ENCODE results near the gene ZNF697. TPM values are rescaled to one million over a fixed set of nuclear protein-coding genes. Genes with fewer than 3 reads are reported as not detected.
A peak's percentile ranks its signal among the peaks of the same experiment; 100 is the strongest.

ZNF697 gene
- total RNA-seq, 1 experiment from 2014 or later = 2.9 TPM

- H3K9me3 Mint-ChIP-seq (ENCODE audit: unreplicated experiment) = no peaks in the 10 kb centered on the region
- BruUV-seq (replicated peaks) = no TSS peak
- H3K9me3 ChIP-seq = no peaks in the 10 kb centered on the region
- H3K4me1 ChIP-seq = no peaks in the 10 kb centered on the region
- POLR2A ChIA-PET = no interaction called here
- no peak overlapping the region for H3K27ac Mint-ChIP-seq (ENCODE audit: unreplicated experiment)
- CTCF ChIA-PET = interaction anchor here (2.0 kb wide), 1 partner anchor 66 kb away, joined by 7 read pairs; no protein-coding TSS in a partner anchor
- TF ChIP-seq CTCF (IDR thresholded peaks at IDR 0.05; ENCODE audit: insufficient read depth in 1 of 2, low read depth in 1 of 2, low read length in 1 of 2, severe bottlenecking in 1 of 2, unreplicated experiment in 1 of 2) = no peak
- intact Hi-C loops (cut with micrococcal nuclease; ENCODE audit: unreplicated experiment) = loop anchor here (5.0 kb wide), 2 partner anchors 33 to 202 kb away; partner anchors contain the start of gene PHGDH
- H3K4me3 ChIP-seq (ENCODE audit: low read depth, low read length) = no peak overlapping the region
- no peaks in the 10 kb centered on the region for H3K36me3 ChIP-seq (ENCODE audit: control insufficient read depth, insufficient read depth, low read length)
- no peak overlapping the region for H3K4me3 Mint-ChIP-seq (ENCODE audit: unreplicated experiment)
- H3K27me3 Mint-ChIP-seq (ENCODE audit: insufficient read depth, unreplicated experiment) = peaks cover 2% of the 10 kb centered on the region
- DNase-seq = no peak
- H3K27me3 ChIP-seq (replicated peaks; ENCODE audit: control insufficient read depth, insufficient read depth, low read length) = no peaks in the 10 kb centered on the region
- no peaks in the 10 kb centered on the region for H3K36me3 Mint-ChIP-seq (ENCODE audit: insufficient read depth, unreplicated experiment)
- H3K4me1 Mint-ChIP-seq (ENCODE audit: low read depth, unreplicated experiment) = peaks cover 1% of the 10 kb centered on the region
Measured at GRCh38 chr1:119679223-119679622, 31.2 kb upstream of the ZNF697 start.

DNA sequence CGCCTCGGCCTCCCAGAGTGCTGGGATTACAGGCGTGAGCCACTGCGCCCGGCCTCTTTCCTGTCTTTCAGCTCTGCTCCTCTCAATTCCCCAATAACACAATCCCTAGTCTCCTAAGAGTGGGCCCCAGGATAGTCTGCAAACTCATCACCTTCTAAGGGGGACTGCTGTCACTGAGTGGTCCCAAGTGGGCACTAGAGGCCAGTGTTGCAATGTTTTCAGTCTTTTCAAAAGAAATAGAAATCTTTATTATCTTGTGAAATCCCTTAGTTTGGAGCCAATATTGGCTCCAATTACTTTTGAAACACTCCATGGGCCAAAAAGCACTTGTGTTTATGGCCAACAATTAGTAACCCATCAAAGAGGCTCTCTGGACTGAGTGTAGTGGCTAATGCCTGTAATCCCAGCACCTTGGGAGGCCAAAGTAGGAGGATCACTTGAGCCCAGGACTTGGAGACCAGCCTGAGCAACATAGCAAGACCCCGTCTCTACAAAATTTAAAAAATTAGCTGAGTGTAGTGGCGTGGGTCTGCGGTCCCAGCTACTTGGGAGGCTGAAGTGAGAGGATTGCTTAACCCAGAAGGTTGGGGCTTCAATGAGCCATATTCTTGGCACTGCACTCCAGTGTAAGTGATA, 28.6 kb upstream of the ZNF697 start:
- H3K27ac Mint-ChIP-seq (ENCODE audit: unreplicated experiment) = no peak overlapping the region
- Histone ChIP-seq H3K4me3 (ENCODE audit: low read depth, low read length) (no peak overlapping the region), H3K36me3 (ENCODE audit: control insufficient read depth, insufficient read depth, low read length) (no peaks in the 10 kb centered on the region), H3K4me1 (no peaks in the 10 kb centered on the region), H3K27me3 (replicated peaks; ENCODE audit: control insufficient read depth, insufficient read depth, low read length) (no peaks in the 10 kb centered on the region), H3K9me3 (no peaks in the 10 kb centered on the region)
- H3K4me3 Mint-ChIP-seq (ENCODE audit: unreplicated experiment) = no peak overlapping the region
- peaks cover 13% of the 10 kb centered on the region for H3K4me1 Mint-ChIP-seq (ENCODE audit: low read depth, unreplicated experiment)
- POLR2A ChIA-PET = no interaction called here
- no TSS peak for BruUV-seq (replicated peaks)
- CTCF ChIA-PET = interaction anchor here (1.4 kb wide), 1 partner anchor 65 kb away, joined by 6 read pairs; no protein-coding TSS in a partner anchor
- H3K9me3 Mint-ChIP-seq (ENCODE audit: unreplicated experiment) = no peaks in the 10 kb centered on the region
- no peaks in the 10 kb centered on the region for H3K27me3 Mint-ChIP-seq (ENCODE audit: insufficient read depth, unreplicated experiment)
- intact Hi-C loops (cut with micrococcal nuclease; ENCODE audit: unreplicated experiment) = loop anchor here (5.0 kb wide), 2 partner anchors 36 to 199 kb away; partner anchors contain the start of gene PHGDH
- no peak for DNase-seq
- no peaks in the 10 kb centered on the region for H3K36me3 Mint-ChIP-seq (ENCODE audit: insufficient read depth, unreplicated experiment)
- TF ChIP-seq CTCF (IDR thresholded peaks at IDR 0.05; ENCODE audit: insufficient read depth in 1 of 2, low read depth in 1 of 2, low read length in 1 of 2, severe bottlenecking in 1 of 2, unreplicated experiment in 1 of 2) = no peak

DNA sequence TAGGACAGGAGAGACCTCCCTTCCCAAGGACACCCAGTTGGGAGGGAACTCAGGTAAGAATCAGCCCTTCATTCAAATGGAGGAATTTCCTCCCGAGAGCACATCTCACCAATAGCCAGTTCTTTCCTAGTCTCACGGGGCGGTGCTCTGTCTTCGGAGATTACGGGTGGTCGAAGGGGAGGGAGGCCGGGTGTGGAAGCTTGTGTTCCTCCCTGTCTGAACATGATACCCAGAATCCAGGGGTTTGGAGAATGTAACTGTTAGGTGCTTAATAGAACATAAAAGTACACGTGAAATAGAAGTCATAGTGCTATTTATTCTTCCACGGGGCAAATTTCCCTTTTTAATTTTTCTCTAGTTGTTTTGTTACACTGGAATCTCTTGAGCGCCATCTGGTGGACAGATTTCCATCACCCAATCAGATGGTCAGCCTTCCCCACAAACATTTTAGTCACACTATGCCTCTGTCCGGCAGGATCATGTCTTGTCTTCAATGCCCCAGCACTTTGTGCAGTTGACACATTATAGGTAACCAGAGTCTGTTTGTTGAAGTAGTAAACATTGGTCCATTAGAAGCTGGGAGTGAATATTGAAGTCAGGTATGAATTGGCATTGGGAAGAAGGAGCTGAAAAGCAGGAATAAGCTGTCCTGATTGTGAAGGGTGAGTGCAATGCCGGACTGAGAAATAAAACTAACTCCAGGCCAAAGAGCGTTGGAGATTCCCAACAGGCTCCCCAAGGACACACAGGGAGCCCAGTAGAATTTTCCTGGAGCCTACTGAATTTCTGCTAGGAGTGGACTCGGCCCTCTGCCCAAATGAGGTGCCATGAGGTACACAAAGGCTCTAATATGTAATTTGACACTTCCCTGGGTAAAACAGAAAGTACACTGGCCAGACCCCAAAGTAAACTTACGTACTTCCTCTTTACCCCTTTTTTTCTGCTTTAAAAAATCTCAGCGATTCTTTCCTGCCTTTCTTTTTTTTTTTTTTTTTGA, 27.6 kb upstream of the ZNF697 start:
- Mint-ChIP-seq H3K27ac (ENCODE audit: unreplicated experiment) (no peak overlapping the region), H3K9me3 (ENCODE audit: unreplicated experiment) (no peaks in the 10 kb centered on the region), H3K4me1 (ENCODE audit: low read depth, unreplicated experiment) (peaks cover 13% of the 10 kb centered on the region), H3K27me3 (ENCODE audit: insufficient read depth, unreplicated experiment) (no peaks in the 10 kb centered on the region), H3K4me3 (ENCODE audit: unreplicated experiment) (peak overlapping the region; percentile 66), H3K36me3 (ENCODE audit: insufficient read depth, unreplicated experiment) (no peaks in the 10 kb centered on the region)
- no TSS peak for BruUV-seq (replicated peaks)
- no peaks in the 10 kb centered on the region for H3K36me3 ChIP-seq (ENCODE audit: control insufficient read depth, insufficient read depth, low read length)
- peak; percentile 65 to 68 for TF ChIP-seq CTCF (IDR thresholded peaks at IDR 0.05; ENCODE audit: insufficient read depth in 1 of 2, low read depth in 1 of 2, low read length in 1 of 2, severe bottlenecking in 1 of 2, unreplicated experiment in 1 of 2)
- no peaks in the 10 kb centered on the region for H3K4me1 ChIP-seq
- peak overlapping the region; percentile 28 for H3K4me3 ChIP-seq (ENCODE audit: low read depth, low read length)
- ChIA-PET CTCF (interaction anchor here (0.6 to 2.1 kb wide), 9 partner anchors 15 to 329 kb away, joined by 3 to 6 read pairs (median 4); partner anchors contain the start of genes PHGDH and ZNF697), POLR2A (no interaction called here)
- intact Hi-C loops (cut with micrococcal nuclease; ENCODE audit: unreplicated experiment) = loop anchor here (1.0 to 5.0 kb wide), 5 partner anchors 27 to 198 kb away; partner anchors contain the start of genes PHGDH and ZNF697
- no peaks in the 10 kb centered on the region for H3K9me3 ChIP-seq
- peak; percentile 66 to 74 for DNase-seq
- H3K27me3 ChIP-seq (replicated peaks; ENCODE audit: control insufficient read depth, insufficient read depth, low read length) = no peaks in the 10 kb centered on the region

Measured in Caco-2 (cell line).